Epithelial cell of proximal tubule (primary cell): ENCODE measurements around the gene KDM8. TPM values are rescaled to one million over a fixed set of nuclear protein-coding genes. Genes with fewer than 3 reads are reported as not detected.
A peak's percentile ranks its signal among the peaks of the same experiment; 100 is the strongest.

Experiments
- DNase-seq: peaks from one replicate; pipeline ENCODE4 v3.0.0-alpha.2; 2011; ENCODE audit warnings: low read depth
- H3K4me3 ChIP-seq: 2 replicates; pipeline ENCODE4 v1.5.1; 2011; ENCODE audit warnings: low read depth, mild to moderate bottlenecking, low read length
- total RNA-seq: library from RNA; depleted of rRNA; stranded (reverse); fragments of >200 nt; gene quantifications from 2 replicates; pipeline ENCODE4 v1.2.3, GENCODE V29; 2015
- TF ChIP-seq, protein P1 (sequence below): conservative IDR thresholded peaks from 2 replicates; pipeline ENCODE4 v1.5.1; 2012; ENCODE audit warnings: low read depth, mild to moderate bottlenecking, low read length

The KDM8 gene
- total RNA-seq, 1 donor from 2014 or later: 13.8 TPM

DNA sequence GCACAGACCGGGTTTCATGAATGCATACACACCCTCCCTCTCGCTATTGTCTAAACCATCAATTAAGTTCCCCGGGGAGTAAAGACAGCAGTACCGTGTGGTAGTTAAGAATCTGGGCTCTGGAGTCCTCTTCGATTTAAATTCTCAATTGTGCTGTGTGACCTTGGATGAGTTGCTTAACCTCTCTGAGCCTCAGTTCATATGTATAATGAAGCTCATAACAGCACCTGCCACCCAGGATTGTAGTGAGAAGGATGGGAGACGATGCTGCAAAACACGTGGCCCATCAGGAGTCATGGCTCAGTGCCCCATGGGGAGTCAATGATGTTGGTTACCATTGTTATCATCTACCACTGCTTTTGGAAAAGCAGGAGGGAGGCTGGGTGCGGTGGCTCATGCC is 34.5 kb upstream of the KDM8 start:
- no peak overlapping the region for H3K4me3 ChIP-seq
- TF ChIP-seq, protein P1, sequence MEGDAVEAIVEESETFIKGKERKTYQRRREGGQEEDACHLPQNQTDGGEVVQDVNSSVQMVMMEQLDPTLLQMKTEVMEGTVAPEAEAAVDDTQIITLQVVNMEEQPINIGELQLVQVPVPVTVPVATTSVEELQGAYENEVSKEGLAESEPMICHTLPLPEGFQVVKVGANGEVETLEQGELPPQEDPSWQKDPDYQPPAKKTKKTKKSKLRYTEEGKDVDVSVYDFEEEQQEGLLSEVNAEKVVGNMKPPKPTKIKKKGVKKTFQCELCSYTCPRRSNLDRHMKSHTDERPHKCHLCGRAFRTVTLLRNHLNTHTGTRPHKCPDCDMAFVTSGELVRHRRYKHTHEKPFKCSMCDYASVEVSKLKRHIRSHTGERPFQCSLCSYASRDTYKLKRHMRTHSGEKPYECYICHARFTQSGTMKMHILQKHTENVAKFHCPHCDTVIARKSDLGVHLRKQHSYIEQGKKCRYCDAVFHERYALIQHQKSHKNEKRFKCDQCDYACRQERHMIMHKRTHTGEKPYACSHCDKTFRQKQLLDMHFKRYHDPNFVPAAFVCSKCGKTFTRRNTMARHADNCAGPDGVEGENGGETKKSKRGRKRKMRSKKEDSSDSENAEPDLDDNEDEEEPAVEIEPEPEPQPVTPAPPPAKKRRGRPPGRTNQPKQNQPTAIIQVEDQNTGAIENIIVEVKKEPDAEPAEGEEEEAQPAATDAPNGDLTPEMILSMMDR: no peak
- DNase-seq: no peak

DNA sequence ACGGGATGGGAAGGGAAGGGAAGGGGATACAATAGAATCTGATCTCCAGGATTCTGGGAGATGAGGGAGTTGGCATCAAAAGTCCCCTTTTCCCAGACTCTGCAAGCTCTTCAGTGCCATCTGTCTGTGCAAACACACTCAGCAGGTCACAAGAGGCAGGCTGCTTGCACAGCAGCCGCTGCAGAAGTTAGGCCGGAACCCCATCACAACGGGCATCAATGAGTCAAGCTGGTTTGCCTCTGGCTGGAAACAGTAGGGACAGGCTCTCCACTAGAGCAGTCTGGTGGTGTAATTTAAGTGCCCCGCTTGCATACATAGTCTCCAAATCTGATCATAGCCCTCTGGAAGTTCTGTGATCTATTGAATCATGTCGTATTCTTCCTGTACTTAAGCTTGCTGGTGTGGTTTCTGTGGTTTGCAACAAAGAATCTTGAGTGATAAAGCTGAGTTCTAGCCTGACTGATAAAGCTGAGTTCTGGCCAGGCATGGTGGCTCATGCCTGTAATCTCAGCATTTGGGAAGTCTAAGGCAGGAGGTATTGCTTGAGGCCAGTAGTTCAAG is 33.7 kb upstream of the KDM8 start:
- H3K4me3 ChIP-seq: no peak overlapping the region
- no peak for DNase-seq
- TF ChIP-seq, protein P1: peak; percentile 29

DNA sequence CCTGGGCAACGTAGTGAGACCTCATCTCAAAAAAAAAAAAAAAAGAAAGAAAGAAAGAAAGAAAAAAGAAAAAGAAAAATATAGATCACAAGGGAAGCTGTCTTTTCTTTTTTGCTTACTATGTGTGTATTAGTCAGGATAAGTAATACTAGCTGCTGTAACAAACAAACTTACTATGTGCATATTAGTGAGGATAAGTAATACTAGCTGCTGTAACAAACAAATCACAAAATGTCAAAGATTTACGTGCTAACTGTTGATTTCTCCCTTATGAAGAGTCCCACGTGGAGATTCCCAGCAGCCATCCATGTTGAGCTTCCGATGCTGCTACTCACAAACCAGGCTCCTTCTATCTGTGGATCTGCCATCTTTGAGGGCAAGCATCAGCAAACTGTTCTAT is 31.7 kb upstream of the KDM8 start:
- no peak overlapping the region for H3K4me3 ChIP-seq
- DNase-seq: no peak
- TF ChIP-seq, protein P1: no peak

DNA sequence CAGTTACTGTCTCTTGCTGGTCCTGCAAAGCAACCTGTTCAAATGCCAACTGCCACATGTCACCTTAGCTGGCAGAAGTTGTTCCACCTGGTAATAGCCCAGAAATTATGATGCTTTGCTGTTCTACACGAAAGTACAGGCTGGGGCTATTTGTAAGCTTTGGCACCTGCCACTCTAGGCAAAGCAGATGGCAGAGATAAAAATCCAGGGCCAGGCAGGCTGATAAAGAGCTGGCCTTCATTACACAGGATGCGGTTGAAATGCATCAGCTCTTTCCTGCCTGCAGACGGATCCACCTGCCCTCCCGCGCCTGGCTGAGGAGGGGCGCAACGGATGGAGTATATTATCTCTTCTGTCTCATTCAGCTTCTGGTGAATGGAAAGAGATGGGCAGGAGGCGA is 29.3 kb upstream of the KDM8 start:
- TF ChIP-seq, protein P1: no peak
- DNase-seq: no peak

DNA sequence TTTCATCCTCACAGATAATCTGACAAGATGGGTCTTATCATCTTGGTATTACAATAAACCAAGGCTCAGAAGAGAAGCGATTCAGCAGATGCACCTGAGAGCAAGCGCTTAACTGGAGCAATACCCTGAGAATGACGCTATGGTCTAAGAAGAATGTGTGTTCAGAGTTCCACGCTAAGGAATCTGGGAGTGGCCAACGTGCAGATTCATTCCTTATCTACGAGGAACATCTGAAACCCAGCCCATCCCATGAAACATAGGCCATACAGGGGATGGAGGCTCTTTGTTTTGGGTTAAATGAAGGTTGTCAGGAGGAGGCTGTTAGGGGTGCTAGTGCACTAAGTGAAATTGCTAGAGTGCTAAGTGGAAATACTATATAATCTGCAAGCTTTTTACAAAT is 28.5 kb upstream of the KDM8 start:
- H3K4me3 ChIP-seq: no peak overlapping the region
- TF ChIP-seq, protein P1: no peak
- DNase-seq: no peak

More for the DNA sequence above, 29.3 kb upstream of the KDM8 start:
- no peak overlapping the region for H3K4me3 ChIP-seq

DNA sequence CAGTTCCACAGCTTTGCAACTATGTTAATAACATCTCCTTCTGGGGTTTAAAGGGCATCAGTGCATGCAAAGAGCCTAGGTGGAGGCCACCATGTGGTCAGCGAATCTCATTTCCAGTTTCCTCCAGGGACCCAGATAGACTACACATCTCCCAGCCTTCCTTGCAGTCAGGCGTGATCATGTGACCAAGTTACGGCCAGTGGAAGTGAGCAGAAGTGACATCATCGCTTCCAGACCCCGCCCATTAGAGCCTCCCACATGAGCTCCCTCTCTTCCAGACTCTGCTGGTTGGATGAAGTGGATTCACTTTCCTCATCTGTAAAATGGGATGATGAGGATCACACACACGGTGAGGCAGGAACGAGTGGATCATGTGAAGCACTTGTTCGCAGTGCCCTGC is 27.4 kb upstream of the KDM8 start:
- TF ChIP-seq, protein P1: no peak
- no peak overlapping the region for H3K4me3 ChIP-seq
- DNase-seq: no peak

DNA sequence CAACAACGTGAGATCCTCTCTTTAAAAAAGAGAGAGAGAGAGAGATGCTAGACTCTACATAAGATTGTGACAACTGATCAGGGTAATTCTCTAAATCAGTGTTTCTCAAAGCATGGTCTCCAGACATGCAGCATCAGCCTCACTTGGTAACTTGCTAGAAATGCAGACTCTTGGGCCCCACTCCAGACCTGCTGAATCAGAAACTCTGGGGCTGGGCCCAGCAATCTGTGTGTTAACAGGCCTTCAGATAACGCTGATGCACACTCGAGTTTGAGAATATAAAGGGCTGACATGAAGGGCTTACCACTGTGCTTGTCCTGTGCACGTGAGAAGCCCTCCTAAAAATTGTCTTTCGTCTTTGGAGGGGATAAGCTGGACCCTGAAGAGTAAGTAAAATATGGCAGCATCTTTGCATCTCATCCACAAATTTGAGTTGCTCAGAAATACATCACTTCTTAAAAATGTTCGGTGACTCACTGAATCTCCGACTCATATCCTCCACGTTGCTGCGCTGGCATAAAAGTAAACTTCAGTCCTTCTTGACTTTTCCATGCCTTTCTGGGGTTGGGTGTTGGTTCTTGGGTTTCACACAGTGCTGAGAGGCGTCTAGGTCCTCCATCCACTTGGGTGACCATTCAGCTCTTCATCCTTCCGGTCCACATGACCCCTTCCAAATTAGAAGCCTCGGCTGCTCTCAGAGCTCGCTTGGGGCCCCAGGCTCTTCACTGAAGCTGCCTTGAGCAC is 26.1 kb upstream of the KDM8 start:
- TF ChIP-seq, protein P1: no peak
- peak; percentile 7 for DNase-seq
- no peak overlapping the region for H3K4me3 ChIP-seq
